GM12878 (cell line): Measurements from ENCODE around the gene ADAMTS3.

ENCODE experiments used
- BHLHE40 ChIP-seq, 2 experiments: fragments of 450-650 bp in 1 of 2; IDR thresholded peaks; 2 replicates each; pipeline ENCODE4 v1.6.1; 2011 to 2017; ENCODE audit warnings: low read depth in 2 of 2, borderline replicate concordance in 1 of 2, improper control_type of control experiment in 1 of 2, low read length in 1 of 2, mild to moderate bottlenecking in 1 of 2
- TF ChIP-seq, protein P1 (sequence below): fragments of 450-650 bp; IDR thresholded peaks from 2 replicates; pipeline ENCODE4 v1.6.1; 2017; ENCODE audit warnings: mild to moderate bottlenecking

DNA sequence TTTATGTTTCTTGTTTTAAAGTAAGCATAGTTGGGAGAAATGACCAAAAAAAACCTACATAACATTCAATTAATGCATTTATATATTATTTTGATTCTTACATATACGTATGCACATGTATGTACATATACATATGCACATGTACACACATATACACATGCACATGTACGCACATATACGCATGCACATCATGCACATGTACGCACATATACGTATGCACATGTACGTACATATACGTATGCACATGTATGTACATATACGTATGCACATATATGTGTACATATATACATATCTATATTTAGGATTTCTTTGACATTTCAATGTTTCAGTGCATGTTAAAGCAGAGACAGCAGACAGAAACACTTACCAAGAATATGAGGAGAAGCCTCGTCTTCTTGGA lies 263.4 kb downstream of the ADAMTS3 start:
- TF ChIP-seq, protein P1, sequence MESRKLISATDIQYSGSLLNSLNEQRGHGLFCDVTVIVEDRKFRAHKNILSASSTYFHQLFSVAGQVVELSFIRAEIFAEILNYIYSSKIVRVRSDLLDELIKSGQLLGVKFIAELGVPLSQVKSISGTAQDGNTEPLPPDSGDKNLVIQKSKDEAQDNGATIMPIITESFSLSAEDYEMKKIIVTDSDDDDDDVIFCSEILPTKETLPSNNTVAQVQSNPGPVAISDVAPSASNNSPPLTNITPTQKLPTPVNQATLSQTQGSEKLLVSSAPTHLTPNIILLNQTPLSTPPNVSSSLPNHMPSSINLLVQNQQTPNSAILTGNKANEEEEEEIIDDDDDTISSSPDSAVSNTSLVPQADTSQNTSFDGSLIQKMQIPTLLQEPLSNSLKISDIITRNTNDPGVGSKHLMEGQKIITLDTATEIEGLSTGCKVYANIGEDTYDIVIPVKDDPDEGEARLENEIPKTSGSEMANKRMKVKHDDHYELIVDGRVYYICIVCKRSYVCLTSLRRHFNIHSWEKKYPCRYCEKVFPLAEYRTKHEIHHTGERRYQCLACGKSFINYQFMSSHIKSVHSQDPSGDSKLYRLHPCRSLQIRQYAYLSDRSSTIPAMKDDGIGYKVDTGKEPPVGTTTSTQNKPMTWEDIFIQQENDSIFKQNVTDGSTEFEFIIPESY = no peak
- TF ChIP-seq BHLHE40 (IDR thresholded peaks at IDR 0.05; ENCODE audit: borderline replicate concordance in 1 of 2, low read depth in 2 of 2, low read length in 1 of 2) = no peak
